Measurements from ENCODE around the gene FTCDNL1.

FTCDNL1 gene

DNA sequence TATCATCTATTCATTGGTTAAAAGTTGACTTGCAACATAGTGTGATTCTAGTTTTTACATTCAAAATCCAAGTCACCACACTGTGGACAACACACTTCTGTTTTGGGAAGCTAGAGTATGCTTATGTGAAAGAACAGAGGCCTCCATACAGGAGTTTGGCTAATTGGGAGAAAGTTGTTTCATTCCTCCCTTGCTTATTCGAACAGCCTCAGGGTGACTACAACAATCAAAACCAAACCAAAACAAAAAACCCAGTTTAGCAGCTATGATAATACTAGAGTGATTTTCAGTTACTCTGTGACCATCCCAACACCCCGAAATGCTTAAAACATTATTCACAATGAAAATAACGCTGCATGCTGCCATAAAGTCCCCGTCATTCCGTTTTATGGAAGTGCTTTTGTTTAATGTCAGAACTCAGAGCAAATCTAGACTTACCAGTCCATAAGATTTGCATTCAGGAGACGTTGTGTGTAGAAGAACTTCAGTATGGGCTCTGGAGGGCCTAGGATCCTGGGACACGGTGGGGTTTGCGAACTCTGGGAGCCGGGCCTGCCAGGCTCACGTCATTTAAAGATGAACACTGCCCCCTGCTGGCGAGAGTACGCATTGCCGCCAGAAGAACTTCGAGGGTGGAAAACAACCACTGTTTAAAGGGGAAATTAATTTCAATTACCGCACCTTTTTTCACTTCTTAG, 111.4 kb downstream of the FTCDNL1 start:
- DNase-seq, result peak; percentile 83

GRCh38 chr2:199738727-199739412, 112.1 kb downstream of the FTCDNL1 start:
- no peak for DNase-seq

DNA sequence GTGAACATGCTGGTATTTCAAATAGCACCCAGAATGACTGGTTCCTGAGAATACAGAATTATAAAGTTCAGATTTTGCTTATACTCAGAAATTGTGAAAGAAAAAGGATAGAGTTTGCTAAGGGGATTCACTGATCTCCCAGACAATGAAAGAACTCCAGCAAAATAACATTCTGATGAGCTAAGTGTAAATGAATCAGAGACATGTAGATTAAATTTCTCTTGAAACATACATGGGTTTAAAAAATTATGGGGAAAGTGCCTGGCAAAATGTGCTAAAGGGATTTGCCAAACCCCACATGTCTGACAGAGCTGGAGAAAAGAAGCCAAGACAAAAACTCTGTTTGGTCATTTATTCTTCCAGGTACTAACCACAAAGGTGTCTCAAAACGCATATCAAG, 116.3 kb downstream of the FTCDNL1 start:
- no peak for DNase-seq

GRCh38 chr2:199734011-199734410, 117.0 kb downstream of the FTCDNL1 start:
- DNase-seq, result no peak

DNA sequence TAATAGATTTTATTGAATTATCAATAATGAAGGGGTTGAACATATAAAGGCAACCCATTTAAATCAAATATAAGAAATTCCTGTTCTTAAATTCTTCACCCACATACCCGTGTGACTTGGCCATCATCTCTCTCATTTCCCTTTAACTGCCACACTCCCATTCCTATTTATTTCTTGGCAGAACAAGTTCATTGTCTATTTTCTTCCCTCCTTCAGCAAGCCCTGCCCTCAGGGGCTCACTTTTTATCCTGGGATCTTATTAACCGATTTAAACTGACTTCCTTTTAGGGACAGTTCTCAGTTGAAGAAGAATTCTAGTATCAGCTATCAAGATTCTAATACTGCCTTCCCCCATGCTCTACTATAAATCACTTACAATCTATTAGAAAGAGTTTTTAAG, 123.2 kb downstream of the FTCDNL1 start:
- no peak for DNase-seq

DNA sequence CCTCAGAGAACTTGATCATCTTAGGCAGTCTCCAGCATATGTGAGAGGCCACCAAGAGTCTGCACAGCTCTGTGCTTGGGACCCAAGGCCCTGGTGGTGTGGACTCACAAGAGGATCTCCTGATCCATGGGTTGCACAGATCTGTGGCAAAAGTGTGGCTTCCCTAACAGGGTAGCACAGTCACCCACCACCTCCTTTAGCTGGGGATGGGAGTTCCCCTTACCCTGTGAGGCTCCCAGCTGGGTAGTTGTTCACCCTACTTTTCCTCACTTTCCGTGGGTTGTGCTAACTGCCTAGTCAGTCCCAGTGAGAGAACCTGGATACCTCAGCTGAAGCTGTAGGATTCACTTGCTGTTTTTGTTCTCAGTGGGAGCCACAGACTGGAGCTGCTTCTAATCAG, 123.7 kb downstream of the FTCDNL1 start:
- no peak for DNase-seq

DNA sequence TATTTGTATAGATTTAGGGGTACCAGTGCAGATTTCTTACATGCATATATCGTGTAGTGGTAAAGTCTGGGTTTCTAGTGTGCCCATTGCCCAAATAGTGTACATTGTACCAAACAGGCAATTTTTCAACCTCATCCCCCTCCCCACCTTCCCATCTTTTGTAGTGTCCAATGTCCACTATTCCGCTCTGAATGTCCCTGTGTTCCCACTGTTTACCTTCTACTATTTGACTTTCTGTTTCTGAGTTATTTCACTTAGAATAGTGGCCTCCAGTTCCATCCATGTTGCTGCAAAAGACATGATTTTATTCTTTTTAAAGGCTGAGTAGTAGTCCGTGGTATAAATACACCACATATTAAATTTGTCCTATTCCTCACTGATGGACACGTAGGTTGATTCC, 132.9 kb downstream of the FTCDNL1 start:
- no peak for DNase-seq

- no peak for DNase-seq
Measured at GRCh38 chr2:199717587-199717907, 133.4 kb downstream of the FTCDNL1 start.

DNA sequence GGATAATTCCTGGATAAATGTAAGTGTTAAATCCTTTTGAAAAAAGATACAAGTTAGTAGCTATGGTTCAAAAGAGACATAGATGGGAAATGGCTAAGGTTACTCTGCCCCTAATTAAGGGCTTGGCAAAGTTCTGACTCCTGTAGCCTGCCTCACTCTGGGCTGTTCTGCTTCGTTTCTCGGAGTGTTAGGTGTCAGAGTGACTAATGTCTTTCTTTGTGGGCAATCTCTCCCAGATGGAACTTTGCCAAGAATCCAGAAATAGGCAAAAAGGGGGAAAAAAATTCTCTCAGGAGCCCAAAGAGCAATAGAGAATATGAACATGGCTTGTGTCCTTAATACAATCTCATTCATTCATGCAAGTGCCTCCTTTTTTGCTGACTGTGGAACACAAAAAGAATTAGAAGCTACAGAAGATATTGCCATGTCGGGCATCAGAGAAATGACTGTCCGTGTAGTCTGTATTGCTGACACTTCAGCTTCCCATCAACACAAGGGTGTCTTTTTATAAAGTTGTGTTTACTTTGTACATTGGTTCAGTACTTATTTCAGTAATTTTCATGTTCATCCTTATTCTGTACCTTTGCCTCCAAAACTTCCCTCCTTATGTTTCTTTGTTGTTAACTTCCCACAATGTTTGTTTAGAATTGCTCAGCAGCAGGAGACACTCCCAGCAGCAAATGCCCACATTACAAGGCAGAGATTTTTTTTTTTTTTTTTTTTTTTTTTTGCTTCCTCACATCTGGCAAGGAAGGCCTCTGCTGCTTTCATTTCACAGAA, 134.0 kb downstream of the FTCDNL1 start:
- DNase-seq, result peak; percentile 27

DNA sequence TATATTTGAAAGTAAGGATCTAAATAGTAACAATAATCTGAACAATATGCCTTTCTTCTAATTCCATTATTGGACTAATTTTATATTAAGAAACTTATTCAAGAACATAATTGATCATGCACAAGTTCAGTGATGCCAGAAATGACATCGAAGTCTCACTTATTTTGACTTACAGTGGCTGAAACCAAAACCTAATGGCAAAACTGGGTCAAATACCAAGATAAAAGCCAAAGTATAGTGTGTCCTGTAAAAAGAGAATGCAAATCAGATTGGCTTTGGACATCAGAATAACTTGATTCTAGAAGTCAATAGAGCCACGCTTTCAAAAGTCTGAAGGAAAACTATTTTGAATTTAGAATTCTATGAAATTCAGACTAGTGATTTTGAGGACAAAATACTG, 137.2 kb downstream of the FTCDNL1 start:
- no peak for DNase-seq

GRCh38 chr2:199710551-199710950, 140.4 kb downstream of the FTCDNL1 start:
- no peak for DNase-seq
